HL-60 (cell line): ENCODE results near the gene KLHL12.

ENCODE experiments used
- GABPA ChIP-seq: IDR thresholded peaks from 2 replicates; pipeline ENCODE4 v1.6.1; 2012; ENCODE audit warnings: low read depth
- POLR2AphosphoS5 ChIP-seq: IDR thresholded peaks from 2 replicates; pipeline ENCODE4 v1.6.1; 2012; ENCODE audit warnings: low read depth
- TF ChIP-seq, protein P1 (sequence below): IDR thresholded peaks from one replicate; pipeline ENCODE4 v1.5.1; 2011; ENCODE audit warnings: low read length, control low read depth, inconsistent platforms; ENCODE audit not compliant: insufficient read depth

DNA sequence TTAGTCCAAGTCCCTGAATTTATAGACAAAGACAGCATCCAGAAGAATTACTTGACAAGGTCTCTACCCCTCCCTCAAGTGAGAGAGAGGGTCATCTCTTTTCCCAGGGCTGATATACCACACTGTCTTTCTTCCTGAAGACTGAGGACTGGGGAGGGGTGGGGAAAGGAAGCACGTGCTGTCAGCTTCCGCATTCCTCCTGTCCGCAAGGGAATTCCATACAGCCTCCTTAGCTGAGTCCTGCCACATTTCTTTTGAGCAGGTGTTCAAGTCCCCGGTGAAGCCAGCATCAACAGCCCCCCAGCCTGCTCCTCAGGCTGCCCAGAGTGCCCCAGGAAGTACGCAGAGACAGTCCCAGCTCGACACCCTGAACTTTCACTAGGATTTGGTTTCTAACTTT lies 82.1 kb downstream of the KLHL12 start:
- TF ChIP-seq, protein P1, sequence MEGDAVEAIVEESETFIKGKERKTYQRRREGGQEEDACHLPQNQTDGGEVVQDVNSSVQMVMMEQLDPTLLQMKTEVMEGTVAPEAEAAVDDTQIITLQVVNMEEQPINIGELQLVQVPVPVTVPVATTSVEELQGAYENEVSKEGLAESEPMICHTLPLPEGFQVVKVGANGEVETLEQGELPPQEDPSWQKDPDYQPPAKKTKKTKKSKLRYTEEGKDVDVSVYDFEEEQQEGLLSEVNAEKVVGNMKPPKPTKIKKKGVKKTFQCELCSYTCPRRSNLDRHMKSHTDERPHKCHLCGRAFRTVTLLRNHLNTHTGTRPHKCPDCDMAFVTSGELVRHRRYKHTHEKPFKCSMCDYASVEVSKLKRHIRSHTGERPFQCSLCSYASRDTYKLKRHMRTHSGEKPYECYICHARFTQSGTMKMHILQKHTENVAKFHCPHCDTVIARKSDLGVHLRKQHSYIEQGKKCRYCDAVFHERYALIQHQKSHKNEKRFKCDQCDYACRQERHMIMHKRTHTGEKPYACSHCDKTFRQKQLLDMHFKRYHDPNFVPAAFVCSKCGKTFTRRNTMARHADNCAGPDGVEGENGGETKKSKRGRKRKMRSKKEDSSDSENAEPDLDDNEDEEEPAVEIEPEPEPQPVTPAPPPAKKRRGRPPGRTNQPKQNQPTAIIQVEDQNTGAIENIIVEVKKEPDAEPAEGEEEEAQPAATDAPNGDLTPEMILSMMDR, result no peak
- TF ChIP-seq POLR2AphosphoS5 (no peak), GABPA (no peak)
